ENCODE data around the gene SULT2B1.

GRCh38 chr19:48625891-48626327 lies 73.9 kb downstream of the SULT2B1 start:
- TF ChIP-seq POLR2A (IDR thresholded peaks at IDR 0.05; ENCODE audit: low read length) (no peak), GATA1 (IDR thresholded peaks at IDR 0.05; ENCODE audit: low read depth, low read length) (no peak)

All from erythroblast (primary cell).